Placental pericyte (primary cell): ENCODE results near the gene IQCF2. TPM values are rescaled to one million over a fixed set of nuclear protein-coding genes. Genes with fewer than 3 reads are reported as not detected.

ENCODE experiments used
- small RNA-seq: library from RNA; depleted of rRNA; stranded (forward); fragments of <200 nt; gene quantifications from one replicate; pipeline ENCODE3, GENCODE V24; 2012; ENCODE audit warnings: low replicate concordance
- total RNA-seq: library from RNA; depleted of rRNA; stranded (reverse); fragments of >200 nt; gene quantifications from 2 replicates; pipeline ENCODE4 v1.2.3, GENCODE V29; 2012

Gene IQCF2
- not detected in 2 replicates for total RNA-seq

GRCh38 chr3:51860703-51861665 is at the start of gene IQCF2:
IQCF2 (plus strand) TSS chr3:51861615; CDS start chr3:51861667, 52 bp downstream.

GRCh38 chr3:51875501-51875900 is 14.1 kb downstream of the IQCF2 start, which contains the start of gene IQCF5:
IQCF5 (minus strand) TSS chr3:51875601; CDS start chr3:51875531, 70 bp downstream.

Small RNAs within 50 kb of the gene (small RNA-seq; reads per million reads assigned to genes)
- not detected for gene RN7SL504P

Other genes starting within 250 kb of the IQCF2 start
- gene TEX264, start 190.4 kb upstream of the IQCF2 start, total RNA-seq = 42.1 and 51.4 TPM in 2 replicates
- under 0.01 TPM in 1 of 2 replicates, not detected in the other for gene GRM2, start 154.5 kb upstream of the IQCF2 start, total RNA-seq
- gene IQCF6, start 82.4 kb upstream of the IQCF2 start, total RNA-seq = not detected in 2 replicates
- gene IQCF5, start 14.0 kb downstream of the IQCF2 start, total RNA-seq = not detected in 2 replicates
- not detected in 2 replicates for gene IQCF1, start 41.7 kb downstream of the IQCF2 start, total RNA-seq
- 26.5 and 33.4 TPM in 2 replicates for gene RRP9, start 80.3 kb downstream of the IQCF2 start, total RNA-seq
- gene PARP3, start 80.7 kb downstream of the IQCF2 start, total RNA-seq = 27.6 and 30.4 TPM in 2 replicates
- under 0.01 TPM in 1 of 2 replicates, not detected in the other for gene GPR62, start 93.8 kb downstream of the IQCF2 start, total RNA-seq
- gene PCBP4, start 105.8 kb downstream of the IQCF2 start, total RNA-seq = 46.8 and 63.9 TPM in 2 replicates
- 24.1 and 29.1 TPM in 2 replicates for gene ABHD14B, start 112.4 kb downstream of the IQCF2 start, total RNA-seq
- 11.3 and 16.6 TPM in 2 replicates for gene ABHD14A, start 113.4 kb downstream of the IQCF2 start, total RNA-seq
- 35.8 and 59.7 TPM in 2 replicates for gene ACY1, start 121.9 kb downstream of the IQCF2 start, total RNA-seq
- gene RPL29, start 134.3 kb downstream of the IQCF2 start, total RNA-seq = 771 and 1,601 TPM in 2 replicates
- 13.8 and 37.5 TPM in 2 replicates for gene DUSP7, start 195.0 kb downstream of the IQCF2 start, total RNA-seq